ENCODE results near the gene NDFIP2. TPM values are rescaled to one million over a fixed set of nuclear protein-coding genes. Genes with fewer than 3 reads are reported as not detected.

NDFIP2 gene
- total and polyA plus RNA-seq, 2 experiments from 2014 or later, result 28.3 to 28.7 TPM

DNA sequence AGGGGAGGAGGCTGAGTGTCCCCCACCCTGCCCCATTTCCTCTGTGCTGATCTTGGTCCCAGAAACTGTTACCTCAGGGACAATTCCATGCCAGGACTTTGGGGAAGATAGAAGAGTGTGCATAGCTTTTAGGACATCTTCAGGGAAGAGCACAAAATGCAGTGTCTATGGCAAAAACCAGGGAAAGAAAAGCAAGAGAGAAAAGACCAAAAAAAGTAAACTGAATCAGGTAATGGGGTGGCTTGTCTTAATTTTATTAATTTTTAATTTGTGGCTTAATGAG is 109.4 kb downstream of the NDFIP2 start (continued):
- TF ChIP-seq EZH2 (IDR thresholded peaks at IDR 0.05; ENCODE audit: low read depth, unreplicated experiment) (no peak), STAT1 (IDR thresholded peaks at IDR 0.05; ENCODE audit: unreplicated experiment) (no peak), ZNF114 (CRISPR knock-in tag; IDR thresholded peaks at IDR 0.05) (no peak), POLR2AphosphoS5 (IDR thresholded peaks at IDR 0.05; ENCODE audit: low read depth) (no peak)
- TF ChIP-seq, protein P1, sequence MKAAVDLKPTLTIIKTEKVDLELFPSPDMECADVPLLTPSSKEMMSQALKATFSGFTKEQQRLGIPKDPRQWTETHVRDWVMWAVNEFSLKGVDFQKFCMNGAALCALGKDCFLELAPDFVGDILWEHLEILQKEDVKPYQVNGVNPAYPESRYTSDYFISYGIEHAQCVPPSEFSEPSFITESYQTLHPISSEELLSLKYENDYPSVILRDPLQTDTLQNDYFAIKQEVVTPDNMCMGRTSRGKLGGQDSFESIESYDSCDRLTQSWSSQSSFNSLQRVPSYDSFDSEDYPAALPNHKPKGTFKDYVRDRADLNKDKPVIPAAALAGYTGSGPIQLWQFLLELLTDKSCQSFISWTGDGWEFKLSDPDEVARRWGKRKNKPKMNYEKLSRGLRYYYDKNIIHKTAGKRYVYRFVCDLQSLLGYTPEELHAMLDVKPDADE (IDR thresholded peaks at IDR 0.05), result no peak

DNA sequence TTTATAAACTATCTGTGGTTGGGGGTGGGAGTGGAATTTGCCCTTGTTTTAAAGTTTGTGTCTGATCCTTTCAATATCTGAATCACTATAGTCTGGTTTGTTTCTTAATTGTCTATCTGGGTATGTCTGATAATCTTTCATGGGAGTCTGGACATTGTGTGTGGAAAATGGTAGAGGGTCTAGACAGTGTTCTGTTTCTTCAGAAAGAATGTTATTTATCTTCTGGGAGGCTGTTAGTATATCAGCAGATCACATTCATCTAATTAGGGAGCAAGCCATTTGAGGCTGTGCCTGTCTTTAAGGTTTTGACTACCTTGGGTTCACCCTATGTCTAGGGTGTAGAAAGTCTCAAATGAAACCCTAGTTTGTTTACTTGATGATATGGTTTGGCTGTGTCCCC is 110.5 kb downstream of the NDFIP2 start:
- Histone ChIP-seq H3K27ac (ENCODE audit: low read depth) (no peak overlapping the region), H2AFZ (no peak overlapping the region), H3K27me3 (ENCODE audit: insufficient read depth) (no peaks in the 10 kb centered on the region), H3K79me2 (replicated peaks; ENCODE audit: insufficient read depth) (no peaks in the 10 kb centered on the region), H3K4me1 (ENCODE audit: insufficient read depth) (no peaks in the 10 kb centered on the region; the same call in 1 of the 2 replicates), H3K4me2 (no peak overlapping the region), H3K9me2 (ENCODE audit: insufficient read depth) (peaks cover 11% of the 10 kb centered on the region; the same call in 1 of the 2 replicates), H3K4me3 (no peak overlapping the region), H4K20me1 (replicated peaks; ENCODE audit: insufficient read depth) (no peaks in the 10 kb centered on the region), H3F3A (replicated peaks; ENCODE audit: low read depth) (no peaks in the 10 kb centered on the region), H3K36me3 (ENCODE audit: insufficient read depth) (no peaks in the 10 kb centered on the region)
- peaks cover 6% of the 10 kb centered on the region; the same call in 2 of the 3 replicates for H3K9me3 Mint-ChIP-seq
- H3K27me3 Mint-ChIP-seq (ENCODE audit: insufficient read depth, low read depth, poor library complexity), result no peaks in the 10 kb centered on the region
- no peak for DNase-seq (ENCODE audit: low spot score)
- H3K4me3 Mint-ChIP-seq, result no peak overlapping the region
- TF ChIP-seq EZH2phosphoT487 (IDR thresholded peaks at IDR 0.05; ENCODE audit: unreplicated experiment) (no peak), EZH2 (IDR thresholded peaks at IDR 0.05; ENCODE audit: low read depth, unreplicated experiment) (no peak), JUNB (IDR thresholded peaks at IDR 0.05; ENCODE audit: unreplicated experiment) (no peak), ZNF114 (CRISPR knock-in tag; IDR thresholded peaks at IDR 0.05) (no peak), CREB1 (CRISPR knock-in tag; IDR thresholded peaks at IDR 0.05; ENCODE audit: low read depth) (no peak), ZNF331 (CRISPR knock-in tag; IDR thresholded peaks at IDR 0.05; ENCODE audit: low read depth) (no peak)
- TF ChIP-seq, protein P2, sequence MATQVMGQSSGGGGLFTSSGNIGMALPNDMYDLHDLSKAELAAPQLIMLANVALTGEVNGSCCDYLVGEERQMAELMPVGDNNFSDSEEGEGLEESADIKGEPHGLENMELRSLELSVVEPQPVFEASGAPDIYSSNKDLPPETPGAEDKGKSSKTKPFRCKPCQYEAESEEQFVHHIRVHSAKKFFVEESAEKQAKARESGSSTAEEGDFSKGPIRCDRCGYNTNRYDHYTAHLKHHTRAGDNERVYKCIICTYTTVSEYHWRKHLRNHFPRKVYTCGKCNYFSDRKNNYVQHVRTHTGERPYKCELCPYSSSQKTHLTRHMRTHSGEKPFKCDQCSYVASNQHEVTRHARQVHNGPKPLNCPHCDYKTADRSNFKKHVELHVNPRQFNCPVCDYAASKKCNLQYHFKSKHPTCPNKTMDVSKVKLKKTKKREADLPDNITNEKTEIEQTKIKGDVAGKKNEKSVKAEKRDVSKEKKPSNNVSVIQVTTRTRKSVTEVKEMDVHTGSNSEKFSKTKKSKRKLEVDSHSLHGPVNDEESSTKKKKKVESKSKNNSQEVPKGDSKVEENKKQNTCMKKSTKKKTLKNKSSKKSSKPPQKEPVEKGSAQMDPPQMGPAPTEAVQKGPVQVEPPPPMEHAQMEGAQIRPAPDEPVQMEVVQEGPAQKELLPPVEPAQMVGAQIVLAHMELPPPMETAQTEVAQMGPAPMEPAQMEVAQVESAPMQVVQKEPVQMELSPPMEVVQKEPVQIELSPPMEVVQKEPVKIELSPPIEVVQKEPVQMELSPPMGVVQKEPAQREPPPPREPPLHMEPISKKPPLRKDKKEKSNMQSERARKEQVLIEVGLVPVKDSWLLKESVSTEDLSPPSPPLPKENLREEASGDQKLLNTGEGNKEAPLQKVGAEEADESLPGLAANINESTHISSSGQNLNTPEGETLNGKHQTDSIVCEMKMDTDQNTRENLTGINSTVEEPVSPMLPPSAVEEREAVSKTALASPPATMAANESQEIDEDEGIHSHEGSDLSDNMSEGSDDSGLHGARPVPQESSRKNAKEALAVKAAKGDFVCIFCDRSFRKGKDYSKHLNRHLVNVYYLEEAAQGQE (IDR thresholded peaks at IDR 0.05; ENCODE audit: unreplicated experiment), result no peak
- TF ChIP-seq, protein P1 (IDR thresholded peaks at IDR 0.05), result no peak
- TF ChIP-seq, protein P3, sequence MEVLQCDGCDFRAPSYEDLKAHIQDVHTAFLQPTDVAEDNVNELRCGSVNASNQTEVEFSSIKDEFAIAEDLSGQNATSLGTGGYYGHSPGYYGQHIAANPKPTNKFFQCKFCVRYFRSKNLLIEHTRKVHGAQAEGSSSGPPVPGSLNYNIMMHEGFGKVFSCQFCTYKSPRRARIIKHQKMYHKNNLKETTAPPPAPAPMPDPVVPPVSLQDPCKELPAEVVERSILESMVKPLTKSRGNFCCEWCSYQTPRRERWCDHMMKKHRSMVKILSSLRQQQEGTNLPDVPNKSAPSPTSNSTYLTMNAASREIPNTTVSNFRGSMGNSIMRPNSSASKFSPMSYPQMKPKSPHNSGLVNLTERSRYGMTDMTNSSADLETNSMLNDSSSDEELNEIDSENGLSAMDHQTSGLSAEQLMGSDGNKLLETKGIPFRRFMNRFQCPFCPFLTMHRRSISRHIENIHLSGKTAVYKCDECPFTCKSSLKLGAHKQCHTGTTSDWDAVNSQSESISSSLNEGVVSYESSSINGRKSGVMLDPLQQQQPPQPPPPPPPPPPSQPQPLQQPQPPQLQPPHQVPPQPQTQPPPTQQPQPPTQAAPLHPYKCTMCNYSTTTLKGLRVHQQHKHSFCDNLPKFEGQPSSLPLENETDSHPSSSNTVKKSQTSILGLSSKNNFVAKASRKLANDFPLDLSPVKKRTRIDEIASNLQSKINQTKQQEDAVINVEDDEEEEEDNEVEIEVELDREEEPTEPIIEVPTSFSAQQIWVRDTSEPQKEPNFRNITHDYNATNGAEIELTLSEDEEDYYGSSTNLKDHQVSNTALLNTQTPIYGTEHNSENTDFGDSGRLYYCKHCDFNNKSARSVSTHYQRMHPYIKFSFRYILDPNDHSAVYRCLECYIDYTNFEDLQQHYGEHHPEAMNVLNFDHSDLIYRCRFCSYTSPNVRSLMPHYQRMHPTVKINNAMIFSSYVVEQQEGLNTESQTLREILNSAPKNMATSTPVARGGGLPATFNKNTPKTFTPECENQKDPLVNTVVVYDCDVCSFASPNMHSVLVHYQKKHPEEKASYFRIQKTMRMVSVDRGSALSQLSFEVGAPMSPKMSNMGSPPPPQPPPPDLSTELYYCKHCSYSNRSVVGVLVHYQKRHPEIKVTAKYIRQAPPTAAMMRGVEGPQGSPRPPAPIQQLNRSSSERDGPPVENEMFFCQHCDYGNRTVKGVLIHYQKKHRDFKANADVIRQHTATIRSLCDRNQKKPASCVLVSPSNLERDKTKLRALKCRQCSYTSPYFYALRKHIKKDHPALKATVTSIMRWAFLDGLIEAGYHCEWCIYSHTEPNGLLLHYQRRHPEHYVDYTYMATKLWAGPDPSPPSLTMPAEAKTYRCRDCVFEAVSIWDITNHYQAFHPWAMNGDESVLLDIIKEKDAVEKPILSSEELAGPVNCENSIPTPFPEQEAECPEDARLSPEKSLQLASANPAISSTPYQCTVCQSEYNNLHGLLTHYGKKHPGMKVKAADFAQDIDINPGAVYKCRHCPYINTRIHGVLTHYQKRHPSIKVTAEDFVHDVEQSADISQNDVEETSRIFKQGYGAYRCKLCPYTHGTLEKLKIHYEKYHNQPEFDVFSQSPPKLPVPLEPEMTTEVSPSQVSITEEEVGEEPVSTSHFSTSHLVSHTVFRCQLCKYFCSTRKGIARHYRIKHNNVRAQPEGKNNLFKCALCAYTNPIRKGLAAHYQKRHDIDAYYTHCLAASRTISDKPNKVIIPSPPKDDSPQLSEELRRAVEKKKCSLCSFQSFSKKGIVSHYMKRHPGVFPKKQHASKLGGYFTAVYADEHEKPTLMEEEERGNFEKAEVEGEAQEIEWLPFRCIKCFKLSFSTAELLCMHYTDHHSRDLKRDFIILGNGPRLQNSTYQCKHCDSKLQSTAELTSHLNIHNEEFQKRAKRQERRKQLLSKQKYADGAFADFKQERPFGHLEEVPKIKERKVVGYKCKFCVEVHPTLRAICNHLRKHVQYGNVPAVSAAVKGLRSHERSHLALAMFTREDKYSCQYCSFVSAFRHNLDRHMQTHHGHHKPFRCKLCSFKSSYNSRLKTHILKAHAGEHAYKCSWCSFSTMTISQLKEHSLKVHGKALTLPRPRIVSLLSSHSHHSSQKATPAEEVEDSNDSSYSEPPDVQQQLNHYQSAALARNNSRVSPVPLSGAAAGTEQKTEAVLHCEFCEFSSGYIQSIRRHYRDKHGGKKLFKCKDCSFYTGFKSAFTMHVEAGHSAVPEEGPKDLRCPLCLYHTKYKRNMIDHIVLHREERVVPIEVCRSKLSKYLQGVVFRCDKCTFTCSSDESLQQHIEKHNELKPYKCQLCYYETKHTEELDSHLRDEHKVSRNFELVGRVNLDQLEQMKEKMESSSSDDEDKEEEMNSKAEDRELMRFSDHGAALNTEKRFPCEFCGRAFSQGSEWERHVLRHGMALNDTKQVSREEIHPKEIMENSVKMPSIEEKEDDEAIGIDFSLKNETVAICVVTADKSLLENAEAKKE (CRISPR knock-in tag; IDR thresholded peaks at IDR 0.05), result no peak
- H3K27ac Mint-ChIP-seq, result no peak overlapping the region
- no peak for ATAC-seq
- no peaks in the 10 kb centered on the region for H3K36me3 Mint-ChIP-seq (ENCODE audit: low read depth)
- H3K4me1 Mint-ChIP-seq, result no peaks in the 10 kb centered on the region

All from GM23338 (cell line).